Activated CD4-positive, alpha-beta T cell treated with anti-CD3 and anti-CD28 coated beads for 36 hours (primary cell): ENCODE data around the gene MACROD2. TPM values are rescaled to one million over a fixed set of nuclear protein-coding genes. Genes with fewer than 3 reads are reported as not detected.

Experiments used
- ATAC-seq: fragments of 200-7000 bp; cut with Tn5 transposase; one replicate; pipeline ENCODE4 v1.10.0; 2021; ENCODE audit warnings: mild to moderate bottlenecking, moderate library complexity
- CTCF ChIA-PET: fragments of 350-600 bp; sonication (Branson Sonifier 250); formaldehyde crosslinking; loops from one replicate; lab custom pipeline; 2021; ENCODE audit warnings: antibody characterized with exemption; lab: Charles Lee
- POLR2A ChIA-PET: fragments of 350-600 bp; sonication (Branson Sonifier 250); formaldehyde crosslinking; loops from one replicate; lab custom pipeline; 2021; ENCODE audit warnings: antibody characterized with exemption, inconsistent platforms; lab: Charles Lee
- DNase-seq: peaks from one replicate; pipeline ENCODE4 v3.0.0-alpha.2; 2020
- H3K27ac Mint-ChIP-seq: one replicate; pipeline ENCODE4 v1.8.0; 2021; ENCODE audit warnings: mixed read lengths
- H3K27me3 Mint-ChIP-seq: one replicate; pipeline ENCODE4 v1.8.0; 2021; ENCODE audit warnings: mixed read lengths
- H3K36me3 Mint-ChIP-seq: one replicate; pipeline ENCODE4 v1.8.0; 2021; ENCODE audit warnings: low read depth, mixed read lengths
- H3K4me1 Mint-ChIP-seq: one replicate; pipeline ENCODE4 v1.8.0; 2021; ENCODE audit warnings: mixed read lengths
- H3K4me3 Mint-ChIP-seq: one replicate; pipeline ENCODE4 v1.8.0; 2021; ENCODE audit warnings: mild to moderate bottlenecking, moderate library complexity, mixed read lengths
- H3K9me3 Mint-ChIP-seq: one replicate; pipeline ENCODE4 v1.8.0; 2021; ENCODE audit warnings: low read depth, mixed read lengths
- intact Hi-C, 2 experiments: fragments of 100-400 bp; cut with DNase I in 1 of 2; cut with micrococcal nuclease in 1 of 2; formaldehyde crosslinking; loops; one replicate each; pipeline versions ENCODE4 v1.14.2 to v1.15.1; 2022 to 2024; cut with DNase I, micrococcal nuclease
- total RNA-seq, 2 experiments: library from RNA; stranded (reverse); gene quantifications; one replicate each; pipeline ENCODE4 v1.2.3, GENCODE V29; 2021

The MACROD2 gene
- total RNA-seq, 2 experiments from 2014 or later: not detected

DNA sequence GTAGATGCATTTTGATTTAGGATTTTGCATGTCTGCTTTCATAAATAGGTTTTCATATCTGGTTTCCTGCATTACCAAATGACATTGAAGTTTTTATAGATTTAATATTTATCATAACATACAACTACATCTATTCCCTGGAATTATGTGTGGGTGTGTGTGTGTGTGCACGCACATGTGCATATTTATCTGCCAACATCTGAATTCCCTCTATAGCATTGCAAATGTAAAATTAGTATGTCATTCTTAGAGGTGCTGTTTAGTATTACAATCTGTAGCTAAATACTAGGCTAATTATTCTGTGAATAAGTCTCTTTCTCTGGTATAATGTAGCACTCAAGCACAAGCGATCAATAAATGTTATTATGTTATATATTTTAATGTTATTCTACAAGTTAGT lies 820.0 kb downstream of the MACROD2 start:
- H3K4me1 Mint-ChIP-seq: no peaks in the 10 kb centered on the region
- H3K36me3 Mint-ChIP-seq: no peaks in the 10 kb centered on the region
- intact Hi-C loops: no loop called here
- ChIA-PET CTCF (interaction anchor here (0.6 kb wide), 1 partner anchor 424 kb away, joined by 3 read pairs; no protein-coding TSS in a partner anchor), POLR2A (no interaction called here)
- H3K27me3 Mint-ChIP-seq: no peaks in the 10 kb centered on the region
- peaks cover 15% of the 10 kb centered on the region for H3K9me3 Mint-ChIP-seq
- no peak overlapping the region for H3K4me3 Mint-ChIP-seq
- H3K27ac Mint-ChIP-seq: no peak overlapping the region
- no peak for ATAC-seq
- no peak for DNase-seq

DNA sequence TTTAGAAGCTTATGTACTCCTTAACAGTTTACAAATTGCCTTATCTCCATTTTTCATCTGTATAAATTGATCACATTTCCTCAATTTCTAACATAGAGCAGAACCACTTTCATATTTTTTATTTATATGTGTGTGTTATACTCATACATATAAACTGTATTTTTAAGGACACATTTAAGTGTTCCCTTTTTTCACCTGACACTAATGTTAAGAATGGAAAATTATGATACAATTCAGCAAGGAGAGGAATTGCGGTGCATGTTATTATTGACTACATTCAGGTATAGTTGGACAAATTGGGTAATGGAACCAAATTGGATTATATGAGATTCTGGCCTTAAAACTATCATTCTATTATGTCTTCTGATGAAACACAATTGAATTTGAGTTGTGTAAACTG lies 821.2 kb downstream of the MACROD2 start:
- POLR2A ChIA-PET: no interaction called here
- no peak overlapping the region for H3K4me3 Mint-ChIP-seq
- intact Hi-C loops: no loop called here
- no peaks in the 10 kb centered on the region for H3K4me1 Mint-ChIP-seq
- CTCF ChIA-PET: no interaction called here
- DNase-seq: no peak
- no peaks in the 10 kb centered on the region for H3K36me3 Mint-ChIP-seq
- H3K27me3 Mint-ChIP-seq: no peaks in the 10 kb centered on the region
- no peak overlapping the region for H3K27ac Mint-ChIP-seq
- peaks cover 13% of the 10 kb centered on the region for H3K9me3 Mint-ChIP-seq
- ATAC-seq: no peak

- ATAC-seq: no peak
Observed at GRCh38 chr20:14817101-14817500, 821.8 kb downstream of the MACROD2 start.

DNA sequence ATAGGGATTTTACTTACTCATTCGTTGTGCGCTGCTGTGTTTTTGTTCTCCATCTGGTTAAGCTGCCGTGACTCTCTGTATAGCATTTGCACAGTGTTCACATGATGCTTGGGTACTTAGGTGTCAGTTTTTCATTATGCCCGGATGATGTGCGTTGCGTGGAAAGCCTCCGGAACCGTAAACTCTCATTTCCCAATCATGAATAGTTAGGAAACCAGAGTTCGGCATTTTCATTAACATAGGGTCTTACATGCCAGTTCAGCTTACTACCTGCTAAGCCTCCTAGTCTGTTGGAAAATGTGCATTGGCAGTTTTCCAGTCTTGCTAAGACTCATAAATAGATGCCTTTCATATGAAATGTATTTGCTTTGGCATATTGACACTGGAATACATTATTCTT lies 825.5 kb downstream of the MACROD2 start:
- CTCF ChIA-PET: no interaction called here
- ATAC-seq: no peak
- H3K4me3 Mint-ChIP-seq: no peak overlapping the region

More at GRCh38 chr20:14817101-14817500, 821.8 kb downstream of the MACROD2 start:
- H3K27ac Mint-ChIP-seq: no peak overlapping the region
- H3K9me3 Mint-ChIP-seq: peaks cover 8% of the 10 kb centered on the region
- CTCF ChIA-PET: no interaction called here
- H3K4me3 Mint-ChIP-seq: no peak overlapping the region
- POLR2A ChIA-PET: no interaction called here
- no peaks in the 10 kb centered on the region for H3K4me1 Mint-ChIP-seq
- H3K27me3 Mint-ChIP-seq: no peaks in the 10 kb centered on the region
- DNase-seq: no peak
- H3K36me3 Mint-ChIP-seq: no peaks in the 10 kb centered on the region
- intact Hi-C loops: no loop called here

DNA sequence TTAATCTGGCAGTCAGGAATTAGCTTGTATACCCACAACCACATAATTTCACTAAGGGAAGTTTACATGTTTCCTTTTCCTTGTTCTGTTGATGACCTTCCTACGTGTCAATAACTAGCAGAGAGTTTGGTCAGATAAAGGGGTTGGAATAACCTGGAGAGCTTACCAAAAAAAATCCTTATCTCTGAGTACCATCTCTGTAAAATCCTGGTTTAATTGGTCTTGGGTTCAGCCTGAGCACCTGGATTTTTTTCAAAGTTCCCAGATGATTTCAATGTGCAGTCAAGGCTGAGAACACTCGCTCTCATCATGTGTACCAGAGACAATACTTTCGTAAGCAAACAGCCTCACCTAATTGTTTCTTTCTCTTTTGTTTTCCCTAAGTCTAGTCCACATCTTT lies 825.9 kb downstream of the MACROD2 start:
- no peaks in the 10 kb centered on the region for H3K27me3 Mint-ChIP-seq
- intact Hi-C loops: no loop called here
- H3K27ac Mint-ChIP-seq: no peak overlapping the region
- peaks cover 7% of the 10 kb centered on the region for H3K9me3 Mint-ChIP-seq
- POLR2A ChIA-PET: interaction anchor here (0.6 kb wide), 1 partner anchor 296 kb away, joined by 3 read pairs; no protein-coding TSS in a partner anchor
- H3K4me3 Mint-ChIP-seq: no peak overlapping the region
- H3K36me3 Mint-ChIP-seq: no peaks in the 10 kb centered on the region
- DNase-seq (no peak), ATAC-seq (no peak)
- CTCF ChIA-PET: no interaction called here
- H3K4me1 Mint-ChIP-seq: no peaks in the 10 kb centered on the region

More for the DNA sequence above, 825.5 kb downstream of the MACROD2 start:
- intact Hi-C loops: no loop called here
- DNase-seq: no peak
- Mint-ChIP-seq H3K27ac (no peak overlapping the region), H3K9me3 (peaks cover 7% of the 10 kb centered on the region), H3K36me3 (no peaks in the 10 kb centered on the region), H3K4me1 (no peaks in the 10 kb centered on the region), H3K27me3 (no peaks in the 10 kb centered on the region)
- POLR2A ChIA-PET: no interaction called here

DNA sequence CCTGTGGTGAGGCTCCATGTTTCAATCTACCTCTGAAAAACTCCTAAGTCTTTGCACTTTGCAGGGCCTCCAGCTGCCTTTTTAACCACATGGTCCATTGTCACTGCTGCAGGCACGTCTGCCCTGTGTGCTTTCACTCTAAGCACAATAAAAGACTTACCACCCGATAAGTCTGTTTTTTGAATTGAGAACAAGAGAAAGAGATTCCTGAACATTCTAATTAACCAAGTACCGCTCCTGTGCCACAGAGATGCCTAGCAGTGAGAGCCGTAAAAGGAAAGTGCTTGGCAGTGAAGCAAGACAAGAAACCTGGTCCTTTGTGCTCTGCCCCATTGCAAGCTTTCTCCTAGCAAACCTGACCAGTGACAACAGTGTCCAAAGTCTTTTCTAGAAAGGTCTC lies 829.7 kb downstream of the MACROD2 start:
- Mint-ChIP-seq H3K27ac (no peak overlapping the region), H3K36me3 (no peaks in the 10 kb centered on the region), H3K9me3 (peaks cover 2% of the 10 kb centered on the region), H3K4me1 (no peaks in the 10 kb centered on the region), H3K27me3 (no peaks in the 10 kb centered on the region), H3K4me3 (no peak overlapping the region)
- intact Hi-C loops: no loop called here
- ChIA-PET CTCF (interaction anchor here (0.7 kb wide), 1 partner anchor 32 kb away, joined by 3 read pairs; no protein-coding TSS in a partner anchor), POLR2A (no interaction called here)
- no peak for DNase-seq
- no peak for ATAC-seq

- CTCF ChIA-PET: no interaction called here
- ATAC-seq (no peak), DNase-seq (no peak)
- no peak overlapping the region for H3K27ac Mint-ChIP-seq
- POLR2A ChIA-PET: no interaction called here
- no peaks in the 10 kb centered on the region for H3K4me1 Mint-ChIP-seq
- H3K27me3 Mint-ChIP-seq: no peaks in the 10 kb centered on the region
- no peaks in the 10 kb centered on the region for H3K36me3 Mint-ChIP-seq
- H3K9me3 Mint-ChIP-seq: peaks cover 2% of the 10 kb centered on the region
- intact Hi-C loops: no loop called here
- H3K4me3 Mint-ChIP-seq: no peak overlapping the region
Observed at GRCh38 chr20:14826543-14827313, 831.4 kb downstream of the MACROD2 start.

DNA sequence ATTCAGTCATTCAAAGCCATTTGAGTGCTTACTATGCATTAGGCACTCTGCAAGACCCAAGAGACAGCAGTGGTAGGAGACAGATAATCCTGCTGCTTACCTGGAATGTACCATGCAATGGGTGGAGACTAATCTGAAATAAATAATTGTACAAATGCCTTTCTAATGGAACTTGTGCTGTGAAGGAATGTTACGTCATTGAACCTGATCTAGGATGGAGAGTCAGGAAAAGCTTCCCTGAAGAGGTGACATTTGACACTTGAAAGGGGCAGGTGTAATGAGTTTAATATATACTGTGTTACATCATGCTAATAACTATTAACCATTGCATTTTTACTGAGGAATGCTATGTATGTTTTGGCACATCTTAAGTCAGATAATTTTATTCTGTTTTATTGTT lies 833.1 kb downstream of the MACROD2 start:
- POLR2A ChIA-PET: no interaction called here
- intact Hi-C loops: no loop called here
- CTCF ChIA-PET: no interaction called here
- Mint-ChIP-seq H3K4me3 (no peak overlapping the region), H3K27ac (no peak overlapping the region), H3K27me3 (no peaks in the 10 kb centered on the region), H3K9me3 (peaks cover 4% of the 10 kb centered on the region), H3K36me3 (no peaks in the 10 kb centered on the region), H3K4me1 (no peaks in the 10 kb centered on the region)
- ATAC-seq (no peak), DNase-seq (no peak)

DNA sequence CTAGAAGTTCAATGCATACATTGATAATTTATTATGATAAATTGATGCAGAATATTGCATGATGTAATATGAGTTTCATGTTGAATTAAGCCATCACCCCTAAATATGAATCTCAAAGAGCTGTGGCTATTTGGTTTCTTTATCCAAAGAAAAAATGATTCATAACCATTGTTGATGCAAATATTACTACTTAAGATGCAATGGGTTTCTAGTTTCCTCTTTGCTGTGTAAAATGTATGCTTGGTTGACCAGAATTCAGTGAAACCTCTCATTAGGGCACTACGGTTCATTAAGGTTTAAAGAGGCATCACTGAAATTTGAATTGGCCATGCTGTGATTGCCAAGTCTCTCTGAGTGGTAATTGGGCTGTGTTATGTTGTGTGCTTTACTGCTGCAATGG lies 834.6 kb downstream of the MACROD2 start:
- Mint-ChIP-seq H3K4me1 (no peaks in the 10 kb centered on the region), H3K27me3 (no peaks in the 10 kb centered on the region), H3K36me3 (no peaks in the 10 kb centered on the region), H3K4me3 (no peak overlapping the region), H3K27ac (no peak overlapping the region), H3K9me3 (peaks cover 4% of the 10 kb centered on the region)
- CTCF ChIA-PET: no interaction called here
- no peak for DNase-seq
- intact Hi-C loops: no loop called here
- ATAC-seq: no peak
- POLR2A ChIA-PET: no interaction called here

- no peak overlapping the region for H3K4me3 Mint-ChIP-seq
- ChIA-PET CTCF (no interaction called here), POLR2A (no interaction called here)
- H3K9me3 Mint-ChIP-seq: peaks cover 4% of the 10 kb centered on the region
- DNase-seq: no peak
- intact Hi-C loops: no loop called here
- no peaks in the 10 kb centered on the region for H3K27me3 Mint-ChIP-seq
- no peak for ATAC-seq
- no peaks in the 10 kb centered on the region for H3K36me3 Mint-ChIP-seq
- no peaks in the 10 kb centered on the region for H3K4me1 Mint-ChIP-seq
- no peak overlapping the region for H3K27ac Mint-ChIP-seq
Observed at GRCh38 chr20:14830466-14830865, 835.1 kb downstream of the MACROD2 start.

- intact Hi-C loops: no loop called here
- ATAC-seq (no peak), DNase-seq (no peak)
- ChIA-PET POLR2A (no interaction called here), CTCF (no interaction called here)
- Mint-ChIP-seq H3K36me3 (no peaks in the 10 kb centered on the region), H3K27me3 (no peaks in the 10 kb centered on the region), H3K27ac (no peak overlapping the region), H3K9me3 (peaks cover 4% of the 10 kb centered on the region), H3K4me1 (no peaks in the 10 kb centered on the region), H3K4me3 (no peak overlapping the region)
Observed at GRCh38 chr20:14830899-14831298, 835.6 kb downstream of the MACROD2 start.

DNA sequence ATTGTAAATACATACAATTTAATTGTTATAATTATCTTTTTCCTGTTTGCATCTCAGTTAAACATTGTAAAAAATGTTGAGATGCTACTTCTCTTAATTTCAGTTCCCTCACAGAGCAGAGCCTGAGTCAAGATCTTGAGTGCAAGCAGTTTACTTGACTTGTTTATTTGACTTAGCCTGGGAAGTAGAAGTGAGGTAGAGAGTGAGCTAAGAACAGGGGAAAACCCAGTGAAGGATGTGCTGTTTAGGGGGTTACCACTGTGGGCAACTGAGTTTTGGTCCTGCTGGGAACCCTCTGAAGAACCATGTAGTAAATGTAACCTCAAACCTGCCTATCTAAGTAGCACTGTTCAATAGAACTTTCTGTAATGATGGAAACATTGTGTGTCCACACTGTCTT lies 837.3 kb downstream of the MACROD2 start:
- intact Hi-C loops: no loop called here
- no peaks in the 10 kb centered on the region for H3K27me3 Mint-ChIP-seq
- H3K4me3 Mint-ChIP-seq: no peak overlapping the region
- ATAC-seq: no peak
- POLR2A ChIA-PET: no interaction called here
- CTCF ChIA-PET: interaction anchor here (1.0 kb wide), 1 partner anchor 31 kb away, joined by 3 read pairs; no protein-coding TSS in a partner anchor
- H3K36me3 Mint-ChIP-seq: no peaks in the 10 kb centered on the region
- H3K9me3 Mint-ChIP-seq: peaks cover 1% of the 10 kb centered on the region
- no peak for DNase-seq
- no peaks in the 10 kb centered on the region for H3K4me1 Mint-ChIP-seq
- no peak overlapping the region for H3K27ac Mint-ChIP-seq
